Measurements from ENCODE around the gene HIC1. TPM values are rescaled to one million over a fixed set of nuclear protein-coding genes. Genes with fewer than 3 reads are reported as not detected.

HIC1 gene
- total and polyA plus RNA-seq, 4 donors = 0.44 to 4.8 (median 3.7) TPM

DNA sequence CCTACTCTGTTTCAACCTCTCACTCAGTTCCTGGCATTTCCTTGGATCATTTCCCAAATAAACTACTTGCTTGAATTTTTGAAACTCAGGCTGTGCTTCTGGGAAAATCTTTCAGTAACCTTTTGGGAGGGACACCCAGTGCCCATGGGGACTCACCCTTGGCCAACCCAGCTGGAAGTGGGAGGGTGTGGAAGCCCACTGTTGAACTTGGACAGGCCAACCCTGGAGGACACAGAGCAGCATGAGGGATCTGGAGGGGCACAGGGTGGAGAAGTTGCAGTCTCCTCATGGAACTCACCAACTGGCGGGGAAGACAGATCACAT, 40.9 kb upstream of the HIC1 start:
- H3K27ac ChIP-seq (ENCODE audit: low read depth in 1 of 2, low read length in 2 of 2) = no peak overlapping the region
- no peak overlapping the region for H3K9ac ChIP-seq (ENCODE audit: low read depth in 1 of 2, low read length in 2 of 2)
- peaks cover 12 to 75% (median 38%) of the 10 kb centered on the region in 4 donors for H3K4me1 ChIP-seq (ENCODE audit: control insufficient read depth in 4 of 4, insufficient read depth in 4 of 4, low read length in 3 of 4)
- TF ChIP-seq NR2F2 (IDR thresholded peaks at IDR 0.05) (no peak), RAD21 (IDR thresholded peaks at IDR 0.05) (no peak), EGR1 (IDR thresholded peaks at IDR 0.05; ENCODE audit: low read depth in 2 of 2) (no peak), YY1 (IDR thresholded peaks at IDR 0.05) (peak; percentile 21), RXRA (IDR thresholded peaks at IDR 0.05) (peak in 1 of 2 donors; percentile 71), GABPA (IDR thresholded peaks at IDR 0.05 in 1 of 2, conservative IDR thresholded peaks at IDR 0.05 in 1 of 2) (no peak), TAF1 (conservative IDR thresholded peaks at IDR 0.05) (no peak), FOXA2 (IDR thresholded peaks at IDR 0.05) (no peak), HNF4A (conservative IDR thresholded peaks at IDR 0.05) (peak in 1 of 2 donors; percentile 33)
- TF ChIP-seq, protein P1, sequence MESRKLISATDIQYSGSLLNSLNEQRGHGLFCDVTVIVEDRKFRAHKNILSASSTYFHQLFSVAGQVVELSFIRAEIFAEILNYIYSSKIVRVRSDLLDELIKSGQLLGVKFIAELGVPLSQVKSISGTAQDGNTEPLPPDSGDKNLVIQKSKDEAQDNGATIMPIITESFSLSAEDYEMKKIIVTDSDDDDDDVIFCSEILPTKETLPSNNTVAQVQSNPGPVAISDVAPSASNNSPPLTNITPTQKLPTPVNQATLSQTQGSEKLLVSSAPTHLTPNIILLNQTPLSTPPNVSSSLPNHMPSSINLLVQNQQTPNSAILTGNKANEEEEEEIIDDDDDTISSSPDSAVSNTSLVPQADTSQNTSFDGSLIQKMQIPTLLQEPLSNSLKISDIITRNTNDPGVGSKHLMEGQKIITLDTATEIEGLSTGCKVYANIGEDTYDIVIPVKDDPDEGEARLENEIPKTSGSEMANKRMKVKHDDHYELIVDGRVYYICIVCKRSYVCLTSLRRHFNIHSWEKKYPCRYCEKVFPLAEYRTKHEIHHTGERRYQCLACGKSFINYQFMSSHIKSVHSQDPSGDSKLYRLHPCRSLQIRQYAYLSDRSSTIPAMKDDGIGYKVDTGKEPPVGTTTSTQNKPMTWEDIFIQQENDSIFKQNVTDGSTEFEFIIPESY (IDR thresholded peaks at IDR 0.05) = no peak
- TF ChIP-seq, protein P2, sequence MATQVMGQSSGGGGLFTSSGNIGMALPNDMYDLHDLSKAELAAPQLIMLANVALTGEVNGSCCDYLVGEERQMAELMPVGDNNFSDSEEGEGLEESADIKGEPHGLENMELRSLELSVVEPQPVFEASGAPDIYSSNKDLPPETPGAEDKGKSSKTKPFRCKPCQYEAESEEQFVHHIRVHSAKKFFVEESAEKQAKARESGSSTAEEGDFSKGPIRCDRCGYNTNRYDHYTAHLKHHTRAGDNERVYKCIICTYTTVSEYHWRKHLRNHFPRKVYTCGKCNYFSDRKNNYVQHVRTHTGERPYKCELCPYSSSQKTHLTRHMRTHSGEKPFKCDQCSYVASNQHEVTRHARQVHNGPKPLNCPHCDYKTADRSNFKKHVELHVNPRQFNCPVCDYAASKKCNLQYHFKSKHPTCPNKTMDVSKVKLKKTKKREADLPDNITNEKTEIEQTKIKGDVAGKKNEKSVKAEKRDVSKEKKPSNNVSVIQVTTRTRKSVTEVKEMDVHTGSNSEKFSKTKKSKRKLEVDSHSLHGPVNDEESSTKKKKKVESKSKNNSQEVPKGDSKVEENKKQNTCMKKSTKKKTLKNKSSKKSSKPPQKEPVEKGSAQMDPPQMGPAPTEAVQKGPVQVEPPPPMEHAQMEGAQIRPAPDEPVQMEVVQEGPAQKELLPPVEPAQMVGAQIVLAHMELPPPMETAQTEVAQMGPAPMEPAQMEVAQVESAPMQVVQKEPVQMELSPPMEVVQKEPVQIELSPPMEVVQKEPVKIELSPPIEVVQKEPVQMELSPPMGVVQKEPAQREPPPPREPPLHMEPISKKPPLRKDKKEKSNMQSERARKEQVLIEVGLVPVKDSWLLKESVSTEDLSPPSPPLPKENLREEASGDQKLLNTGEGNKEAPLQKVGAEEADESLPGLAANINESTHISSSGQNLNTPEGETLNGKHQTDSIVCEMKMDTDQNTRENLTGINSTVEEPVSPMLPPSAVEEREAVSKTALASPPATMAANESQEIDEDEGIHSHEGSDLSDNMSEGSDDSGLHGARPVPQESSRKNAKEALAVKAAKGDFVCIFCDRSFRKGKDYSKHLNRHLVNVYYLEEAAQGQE (IDR thresholded peaks at IDR 0.05) = no peak
- TF ChIP-seq, protein P3, sequence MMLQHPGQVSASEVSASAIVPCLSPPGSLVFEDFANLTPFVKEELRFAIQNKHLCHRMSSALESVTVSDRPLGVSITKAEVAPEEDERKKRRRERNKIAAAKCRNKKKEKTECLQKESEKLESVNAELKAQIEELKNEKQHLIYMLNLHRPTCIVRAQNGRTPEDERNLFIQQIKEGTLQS (IDR thresholded peaks at IDR 0.05) = no peak
- TF ChIP-seq, protein P4, sequence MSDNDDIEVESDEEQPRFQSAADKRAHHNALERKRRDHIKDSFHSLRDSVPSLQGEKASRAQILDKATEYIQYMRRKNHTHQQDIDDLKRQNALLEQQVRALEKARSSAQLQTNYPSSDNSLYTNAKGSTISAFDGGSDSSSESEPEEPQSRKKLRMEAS (IDR thresholded peaks at IDR 0.05) = no peak
- no peaks in the 10 kb centered on the region for H3K9me3 ChIP-seq (ENCODE audit: control insufficient read depth in 4 of 4, low read length in 3 of 4)
- no peak for DNase-seq (ENCODE audit: low spot score)
- 98% methylated on average over 1 of the region's 1 CpG for WGBS
- no peaks in the 10 kb centered on the region for H3K27me3 ChIP-seq (ENCODE audit: control insufficient read depth in 4 of 4, insufficient read depth in 4 of 4, low read length in 3 of 4)
- H3K4me3 ChIP-seq (ENCODE audit: low read depth in 1 of 3, low read length in 3 of 3) = no peak overlapping the region
- no peaks in the 10 kb centered on the region for H3K36me3 ChIP-seq (ENCODE audit: control insufficient read depth in 4 of 4, insufficient read depth in 3 of 4, low read depth in 1 of 4, low read length in 3 of 4)

DNA sequence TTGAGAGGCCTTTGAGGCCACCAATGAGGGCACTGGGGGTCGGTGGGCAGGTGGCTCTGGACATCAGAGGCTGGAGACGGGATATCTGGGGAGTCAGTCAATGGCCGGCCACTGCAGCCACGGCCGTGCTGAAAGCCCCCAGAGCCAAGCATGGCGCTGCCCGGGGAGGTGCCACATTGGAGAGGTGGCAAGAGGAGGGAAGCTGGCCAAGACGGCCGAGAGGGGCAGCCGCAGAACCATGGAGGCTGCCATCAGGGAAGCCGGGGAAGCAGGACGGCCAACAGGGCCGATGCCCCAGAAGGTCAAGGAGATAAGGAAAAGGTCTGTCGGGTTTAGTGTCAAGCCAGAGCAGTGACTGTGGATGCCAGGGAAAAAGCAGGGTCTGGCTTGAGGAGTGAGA, 39.6 kb upstream of the HIC1 start:
- Histone ChIP-seq H3K27me3 (ENCODE audit: control insufficient read depth in 4 of 4, insufficient read depth in 4 of 4, low read length in 3 of 4) (no peaks in the 10 kb centered on the region), H3K36me3 (ENCODE audit: control insufficient read depth in 4 of 4, insufficient read depth in 3 of 4, low read depth in 1 of 4, low read length in 3 of 4) (no peaks in the 10 kb centered on the region), H3K4me1 (ENCODE audit: control insufficient read depth in 4 of 4, insufficient read depth in 4 of 4, low read length in 3 of 4) (peaks cover 12 to 74% (median 38%) of the 10 kb centered on the region in 4 donors), H3K4me3 (ENCODE audit: low read depth in 1 of 3, low read length in 3 of 3) (no peak overlapping the region), H3K27ac (ENCODE audit: low read depth in 1 of 2, low read length in 2 of 2) (no peak overlapping the region), H3K9me3 (ENCODE audit: control insufficient read depth in 4 of 4, low read length in 3 of 4) (no peaks in the 10 kb centered on the region), H3K9ac (ENCODE audit: low read depth in 1 of 2, low read length in 2 of 2) (no peak overlapping the region)
- TF ChIP-seq GABPA (IDR thresholded peaks at IDR 0.05 in 1 of 2, conservative IDR thresholded peaks at IDR 0.05 in 1 of 2) = no peak
- TF ChIP-seq, protein P1 (IDR thresholded peaks at IDR 0.05) = no peak
- TF ChIP-seq TAF1 (conservative IDR thresholded peaks at IDR 0.05) = no peak
- TF ChIP-seq, protein P3 (IDR thresholded peaks at IDR 0.05) = no peak
- no peak for TF ChIP-seq FOXA1 (IDR thresholded peaks at IDR 0.05)
- no peak for TF ChIP-seq EGR1 (IDR thresholded peaks at IDR 0.05; ENCODE audit: low read depth in 2 of 2)
- TF ChIP-seq HNF4G (IDR thresholded peaks at IDR 0.05) = no peak
- no peak for TF ChIP-seq NR2F2 (IDR thresholded peaks at IDR 0.05)
- no peak for TF ChIP-seq FOXA2 (IDR thresholded peaks at IDR 0.05)
- TF ChIP-seq, protein P2 (IDR thresholded peaks at IDR 0.05) = no peak
- TF ChIP-seq RXRA (IDR thresholded peaks at IDR 0.05) = no peak
- TF ChIP-seq JUND (IDR thresholded peaks at IDR 0.05) = no peak
- TF ChIP-seq HNF4A (conservative IDR thresholded peaks at IDR 0.05) = no peak
- TF ChIP-seq SP1 (IDR thresholded peaks at IDR 0.05) = no peak
- no peak for TF ChIP-seq YY1 (IDR thresholded peaks at IDR 0.05)
- no peak for DNase-seq (ENCODE audit: low spot score)
- WGBS = 78% methylated on average over 14 of the region's 14 CpGs

All from liver (tissue), 9 donors.